ENCODE measurements around the gene SKAP1.

DNA sequence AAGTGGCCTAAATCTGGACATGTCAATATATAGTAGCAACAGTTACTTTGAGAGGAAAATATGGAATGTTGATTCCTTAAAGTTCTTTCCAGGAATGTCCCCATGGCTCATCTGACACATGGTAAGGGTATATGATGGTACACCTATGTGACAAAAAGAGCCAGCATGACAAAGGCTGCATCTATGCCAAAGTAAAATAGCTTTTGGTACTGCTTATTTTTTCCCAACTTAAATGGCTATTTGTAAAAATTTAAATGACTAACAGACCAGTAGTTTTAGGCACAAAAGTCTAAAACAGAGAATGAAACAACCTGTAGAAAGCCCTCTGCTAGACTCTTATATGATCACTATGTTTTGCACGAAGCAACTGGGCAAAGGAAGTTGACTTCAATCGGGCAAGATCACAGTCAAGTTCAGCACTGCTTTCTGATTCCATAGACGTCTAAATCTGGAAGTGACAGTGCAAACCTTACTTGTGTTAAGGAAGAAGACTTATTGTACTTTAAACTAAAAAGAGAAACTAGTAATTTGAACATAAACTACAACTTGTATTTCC is 135.1 kb downstream of the SKAP1 start:
- TF ChIP-seq, protein P1, sequence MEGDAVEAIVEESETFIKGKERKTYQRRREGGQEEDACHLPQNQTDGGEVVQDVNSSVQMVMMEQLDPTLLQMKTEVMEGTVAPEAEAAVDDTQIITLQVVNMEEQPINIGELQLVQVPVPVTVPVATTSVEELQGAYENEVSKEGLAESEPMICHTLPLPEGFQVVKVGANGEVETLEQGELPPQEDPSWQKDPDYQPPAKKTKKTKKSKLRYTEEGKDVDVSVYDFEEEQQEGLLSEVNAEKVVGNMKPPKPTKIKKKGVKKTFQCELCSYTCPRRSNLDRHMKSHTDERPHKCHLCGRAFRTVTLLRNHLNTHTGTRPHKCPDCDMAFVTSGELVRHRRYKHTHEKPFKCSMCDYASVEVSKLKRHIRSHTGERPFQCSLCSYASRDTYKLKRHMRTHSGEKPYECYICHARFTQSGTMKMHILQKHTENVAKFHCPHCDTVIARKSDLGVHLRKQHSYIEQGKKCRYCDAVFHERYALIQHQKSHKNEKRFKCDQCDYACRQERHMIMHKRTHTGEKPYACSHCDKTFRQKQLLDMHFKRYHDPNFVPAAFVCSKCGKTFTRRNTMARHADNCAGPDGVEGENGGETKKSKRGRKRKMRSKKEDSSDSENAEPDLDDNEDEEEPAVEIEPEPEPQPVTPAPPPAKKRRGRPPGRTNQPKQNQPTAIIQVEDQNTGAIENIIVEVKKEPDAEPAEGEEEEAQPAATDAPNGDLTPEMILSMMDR (conservative IDR thresholded peaks at IDR 0.05): no peak
- TF ChIP-seq EZH2 (IDR thresholded peaks at IDR 0.05; ENCODE audit: low read depth): no peak
